CD4-positive, alpha-beta T cell (primary cell): ENCODE results near the gene MFN2. TPM values are rescaled to one million over a fixed set of nuclear protein-coding genes. Genes with fewer than 3 reads are reported as not detected.

Source experiments
- ATAC-seq: fragments of 200-7000 bp; cut with Tn5 transposase; one replicate; pipeline ENCODE4 v1.10.0; 2022; ENCODE audit warnings: mild to moderate bottlenecking; ENCODE audit not compliant: poor library complexity
- CTCF ChIA-PET: fragments of 350-600 bp; sonication (Branson Sonifier 250); formaldehyde crosslinking; loops from one replicate; lab custom pipeline; 2021; ENCODE audit warnings: antibody characterized with exemption, inconsistent platforms; lab: Charles Lee
- POLR2A ChIA-PET: fragments of 350-600 bp; sonication (Branson Sonifier 250); formaldehyde crosslinking; loops from one replicate; lab custom pipeline; 2021; ENCODE audit warnings: antibody characterized with exemption, inconsistent platforms; lab: Charles Lee
- DNase-seq, 14 experiments: peaks; one replicate each; pipeline ENCODE4 v3.0.0-alpha.2; 2013 to 2020; ENCODE audit warnings: mixed read lengths in 2 of 14
- H3K27ac ChIP-seq, 2 donors: one replicate each; pipeline versions ENCODE4 v1.5.1 to v1.7.0; 2013; ENCODE audit warnings: low read length in 2 of 2, low read depth in 1 of 2, mild to moderate bottlenecking in 1 of 2
- H3K27me3 ChIP-seq, 2 experiments: 1 replicate in 1 of 2; 2 replicates in 1 of 2; pipeline versions ENCODE4 v1.6.1 to v1.7.0; 2013; ENCODE audit warnings: low read length in 2 of 2, control low read depth in 1 of 2, mild to moderate bottlenecking in 1 of 2, moderate library complexity in 1 of 2; ENCODE audit not compliant: insufficient read depth in 2 of 2, control insufficient read depth in 1 of 2
- H3K36me3 ChIP-seq: one replicate; pipeline ENCODE4 v1.6.1; 2013; ENCODE audit warnings: low read length, control low read depth; ENCODE audit not compliant: insufficient read depth
- H3K4me1 ChIP-seq: one replicate; pipeline ENCODE4 v1.6.1; 2013; ENCODE audit warnings: low read length, control low read depth; ENCODE audit not compliant: insufficient read depth
- H3K4me3 ChIP-seq: one replicate; pipeline ENCODE4 v1.5.1; 2013; ENCODE audit warnings: mild to moderate bottlenecking, low read length, moderate library complexity
- H3K9me3 ChIP-seq, 2 experiments: 1 replicate in 1 of 2; 2 replicates in 1 of 2; pipeline versions ENCODE4 v1.6.1 to v1.7.0; 2013; ENCODE audit warnings: low read length in 2 of 2, mild to moderate bottlenecking in 2 of 2, control low read depth in 1 of 2, moderate library complexity in 1 of 2; ENCODE audit not compliant: control insufficient read depth in 1 of 2, insufficient read depth in 1 of 2
- H3K27ac Mint-ChIP-seq: one replicate; pipeline ENCODE4 v1.8.0; 2020; ENCODE audit warnings: mixed read lengths
- H3K27me3 Mint-ChIP-seq: one replicate; pipeline ENCODE4 v1.8.0; 2021; ENCODE audit warnings: mixed read lengths
- H3K36me3 Mint-ChIP-seq: one replicate; pipeline ENCODE4 v1.8.0; 2021; ENCODE audit warnings: low read depth, mixed read lengths
- H3K4me1 Mint-ChIP-seq: one replicate; pipeline ENCODE4 v1.8.0; 2021; ENCODE audit warnings: low read depth, mixed read lengths
- H3K4me3 Mint-ChIP-seq: one replicate; pipeline ENCODE4 v1.8.0; 2020; ENCODE audit warnings: mild to moderate bottlenecking, mixed read lengths
- H3K9me3 Mint-ChIP-seq: one replicate; pipeline ENCODE4 v1.8.0; 2020; ENCODE audit warnings: mixed read lengths
- CTCF ChIP-seq: fragments of 200-600 bp; IDR thresholded peaks from one replicate; pipeline ENCODE4 v1.8.0; 2022; ENCODE audit warnings: antibody characterized with exemption, mild to moderate bottlenecking
- intact Hi-C, 2 experiments: fragments of 100-400 bp; cut with DNase I in 1 of 2; cut with micrococcal nuclease in 1 of 2; formaldehyde crosslinking; loops; one replicate each; pipeline versions ENCODE4 v1.15.1 to v1.9.0; 2023 to 2025; cut with DNase I, micrococcal nuclease
- total RNA-seq, 174 experiments: library from RNA in 2 of 174; stranded (reverse) in 2 of 174; gene quantifications; one replicate each; pipeline ENCODE4 v1.2.3 and lab custom pipeline; 2021 to 2026

The MFN2 gene
- total RNA-seq, 2 experiments from 2014 or later = 33.0 to 38.1 TPM

GRCh38 chr1:12021616-12022015, 41.4 kb downstream of the MFN2 start:
- no peak for ATAC-seq
- H3K4me3 ChIP-seq = no peak overlapping the region
- H3K9me3 ChIP-seq = no peaks in the 10 kb centered on the region
- H3K36me3 ChIP-seq = peaks cover 25% of the 10 kb centered on the region
- Mint-ChIP-seq H3K4me1 (peaks cover 12% of the 10 kb centered on the region), H3K9me3 (no peaks in the 10 kb centered on the region), H3K27me3 (no peaks in the 10 kb centered on the region), H3K27ac (no peak overlapping the region), H3K36me3 (peaks cover 26% of the 10 kb centered on the region), H3K4me3 (peak overlapping the region; percentile 11)
- TF ChIP-seq CTCF = no peak
- POLR2A ChIA-PET = interaction anchor here (1.0 kb wide), 1 partner anchor 18 kb away, joined by 3 read pairs; no protein-coding TSS in a partner anchor
- no peak overlapping the region for H3K27ac ChIP-seq
- intact Hi-C loops = loop anchor here in 1 of 2 experiments (2.0 kb wide), 1 partner anchor 113 kb away; no protein-coding TSS in a partner anchor
- no peak for DNase-seq
- no peaks in the 10 kb centered on the region for H3K27me3 ChIP-seq
- peaks cover 19% of the 10 kb centered on the region for H3K4me1 ChIP-seq
- CTCF ChIA-PET = no interaction called here

GRCh38 chr1:12022036-12022435, 41.8 kb downstream of the MFN2 start:
- no peaks in the 10 kb centered on the region for H3K9me3 ChIP-seq
- peaks cover 19% of the 10 kb centered on the region for H3K4me1 ChIP-seq
- no peak for TF ChIP-seq CTCF
- intact Hi-C loops = no loop called here
- H3K27ac Mint-ChIP-seq = no peak overlapping the region
- H3K4me1 Mint-ChIP-seq = peaks cover 12% of the 10 kb centered on the region
- H3K4me3 Mint-ChIP-seq = peak overlapping the region; percentile 11
- ATAC-seq = no peak
- CTCF ChIA-PET = no interaction called here
- POLR2A ChIA-PET = interaction anchor here (1.0 kb wide), 1 partner anchor 18 kb away, joined by 3 read pairs; no protein-coding TSS in a partner anchor
- no peaks in the 10 kb centered on the region for H3K27me3 ChIP-seq
- no peaks in the 10 kb centered on the region for H3K9me3 Mint-ChIP-seq
- DNase-seq = no peak
- no peaks in the 10 kb centered on the region for H3K27me3 Mint-ChIP-seq
- peaks cover 31% of the 10 kb centered on the region for H3K36me3 Mint-ChIP-seq
- peaks cover 28% of the 10 kb centered on the region for H3K36me3 ChIP-seq
- no peak overlapping the region for H3K27ac ChIP-seq
- H3K4me3 ChIP-seq = no peak overlapping the region

GRCh38 chr1:12026586-12026985, 46.3 kb downstream of the MFN2 start:
- H3K9me3 ChIP-seq = no peaks in the 10 kb centered on the region
- POLR2A ChIA-PET = no interaction called here
- no peaks in the 10 kb centered on the region for H3K9me3 Mint-ChIP-seq
- no peak for ATAC-seq
- no peak for DNase-seq
- H3K4me1 Mint-ChIP-seq = no peaks in the 10 kb centered on the region
- peaks cover 55% of the 10 kb centered on the region for H3K36me3 Mint-ChIP-seq
- H3K36me3 ChIP-seq = peaks cover 59% of the 10 kb centered on the region
- intact Hi-C loops = no loop called here
- H3K4me3 Mint-ChIP-seq = no peak overlapping the region
- H3K27me3 ChIP-seq = no peaks in the 10 kb centered on the region
- H3K27ac ChIP-seq = no peak overlapping the region
- TF ChIP-seq CTCF = no peak
- CTCF ChIA-PET = no interaction called here
- H3K4me3 ChIP-seq = no peak overlapping the region
- H3K27me3 Mint-ChIP-seq = no peaks in the 10 kb centered on the region
- H3K4me1 ChIP-seq = peaks cover 2% of the 10 kb centered on the region
- H3K27ac Mint-ChIP-seq = no peak overlapping the region
